NCI-H69 (cell line): ENCODE measurements around the gene ZC3H15.
"Not testable (repeated sequence)": the region's sequence is repeated elsewhere in the genome, so short reads cannot be mapped to it uniquely, and the experiment has no call there.

Source experiments
- DNase-seq: peaks from one replicate; lab custom pipeline; 2025; lab: John Stamatoyannopoulos, UW

Gene ZC3H15

DNA sequence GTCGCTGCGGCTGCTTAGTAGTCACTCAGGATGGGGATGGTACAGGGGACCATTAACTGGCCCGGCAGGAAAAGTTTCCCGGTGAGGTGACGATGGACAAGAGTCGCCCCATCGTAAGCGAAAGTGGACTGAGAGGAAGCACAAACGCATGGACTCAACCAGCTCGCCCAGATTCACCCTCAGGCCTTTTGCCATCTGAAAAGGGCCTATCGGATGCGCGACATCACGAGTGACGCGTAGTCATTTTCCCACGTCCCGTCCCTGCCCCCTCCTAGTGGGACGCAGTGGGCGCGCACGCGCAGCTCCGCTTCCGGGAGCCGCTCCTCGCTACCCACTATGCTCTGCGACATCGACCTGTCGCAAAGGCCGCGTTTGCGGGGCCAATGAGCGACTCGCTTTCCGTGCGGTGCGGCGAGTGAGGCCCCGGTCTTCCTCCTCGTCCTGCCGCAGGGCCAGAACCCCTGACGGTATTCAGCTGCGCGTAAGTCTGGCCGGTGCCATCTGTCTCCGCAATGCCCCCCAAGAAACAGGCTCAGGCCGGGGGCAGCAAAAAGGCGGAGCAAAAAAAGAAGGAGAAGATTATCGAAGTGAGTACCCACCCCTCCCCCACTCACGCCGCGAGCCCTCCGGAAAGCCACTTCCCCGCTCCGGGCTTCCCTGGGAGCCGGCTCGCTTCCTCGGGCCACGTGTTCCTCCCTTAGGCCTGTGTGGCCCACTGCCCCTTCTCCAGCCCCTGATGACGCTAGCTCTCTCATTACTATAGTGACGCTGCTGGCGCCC is at the start of gene ZC3H15:
Gene ZC3H15, plus strand, starts transcription at position 390 of the 780 bp plus-strand sequence. Its CDS starts 123 bp downstream, at position 513.
- DNase-seq, result peak; percentile 96

DNA sequence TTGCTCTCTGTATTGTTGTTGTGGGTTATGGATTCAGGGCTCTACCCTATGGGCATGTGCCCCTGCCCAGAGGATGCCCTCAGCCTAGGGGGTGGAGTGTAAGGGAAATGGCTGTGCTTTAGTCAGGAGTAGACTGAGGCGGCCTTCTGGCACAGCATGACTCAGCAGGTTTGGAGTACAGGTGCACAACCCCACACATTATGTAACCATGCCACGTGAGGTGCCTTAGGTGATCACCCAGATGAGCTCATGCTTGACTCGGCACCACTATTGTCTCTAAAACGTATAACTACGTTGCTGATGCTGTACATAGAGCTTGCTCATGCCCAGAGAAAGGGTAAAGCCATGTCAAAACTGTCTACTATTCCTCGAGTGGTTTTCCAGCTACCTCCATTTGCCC is 48.3 kb upstream of the ZC3H15 start:
- no peak for DNase-seq

DNA sequence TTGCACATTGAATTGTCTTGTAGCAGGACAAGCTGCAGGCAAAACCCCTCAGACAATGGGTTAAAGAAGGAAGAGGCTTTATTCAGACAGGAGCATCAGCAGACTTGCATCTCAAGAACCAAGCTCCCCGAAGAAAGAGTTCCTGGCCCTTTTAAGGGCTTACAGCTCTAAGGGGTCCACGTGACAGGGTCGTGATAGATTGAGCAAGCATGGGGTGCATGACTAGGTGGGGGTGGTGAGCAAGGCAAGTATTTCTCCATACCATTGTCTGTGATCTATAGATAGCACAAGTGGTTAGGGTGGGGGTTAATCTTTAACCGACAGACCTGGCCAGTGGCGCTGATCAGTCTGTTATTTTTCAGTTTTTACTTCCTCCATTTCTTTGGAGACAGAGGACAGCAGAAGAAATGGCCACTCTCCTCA is 46.4 kb upstream of the ZC3H15 start:
- not testable (repeated sequence) for DNase-seq

DNA sequence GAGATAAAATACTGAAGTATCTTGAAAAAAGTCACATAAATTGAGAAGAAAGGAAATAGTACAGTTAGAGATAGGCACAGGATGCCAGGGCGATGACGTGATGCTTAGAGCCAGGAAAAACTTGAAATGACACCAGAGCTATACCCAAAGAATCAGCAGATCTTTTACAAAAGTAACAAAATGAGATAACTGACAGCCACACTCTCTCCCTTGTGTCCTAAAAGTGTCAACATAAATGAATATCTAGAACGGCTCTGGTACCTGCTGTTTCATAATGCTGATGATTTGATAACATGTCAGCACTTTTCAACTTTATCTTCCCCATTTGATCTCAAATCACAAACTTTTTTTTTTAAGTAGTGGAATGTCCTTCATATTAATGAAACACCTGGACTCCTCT is 45.6 kb upstream of the ZC3H15 start:
- no peak for DNase-seq

DNA sequence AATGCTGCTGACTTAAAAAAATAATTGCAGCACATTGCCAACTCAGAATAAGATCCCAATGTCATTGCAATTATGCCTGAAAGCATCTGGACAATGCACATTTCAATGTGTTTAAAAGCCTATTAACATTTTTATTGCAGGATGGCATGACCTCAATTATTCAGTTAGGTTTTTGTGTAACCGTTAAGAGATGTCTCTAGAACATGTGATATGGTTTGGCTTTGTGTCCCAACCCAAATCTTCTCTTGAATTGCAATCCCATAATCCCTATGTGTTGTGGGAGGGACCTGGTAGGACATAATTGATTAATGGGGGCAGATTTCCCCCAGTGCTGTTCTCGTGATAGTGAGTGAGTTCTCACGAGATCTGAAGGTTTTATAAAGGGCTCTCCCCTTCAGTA is 43.2 kb upstream of the ZC3H15 start:
- peak; percentile 34 for DNase-seq

DNA sequence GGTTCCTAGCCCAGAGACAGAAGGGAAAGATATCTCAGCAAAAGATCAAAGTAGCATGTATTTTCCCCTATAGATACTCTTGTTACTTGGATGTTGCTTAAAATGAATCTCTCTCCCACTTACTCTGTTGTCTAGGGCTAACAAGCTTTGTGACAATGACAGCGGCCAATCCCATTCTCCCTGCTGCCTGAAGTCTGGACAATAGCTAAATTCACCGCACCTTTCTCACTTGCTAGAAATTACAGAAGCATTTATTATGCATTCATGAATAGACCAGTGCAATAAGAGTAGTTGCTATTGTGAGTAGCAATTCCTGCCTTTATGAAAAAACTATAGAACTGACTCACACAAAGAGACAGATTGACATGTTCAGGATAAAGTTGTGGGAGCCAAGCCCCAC is 42.2 kb upstream of the ZC3H15 start:
- no peak for DNase-seq

DNA sequence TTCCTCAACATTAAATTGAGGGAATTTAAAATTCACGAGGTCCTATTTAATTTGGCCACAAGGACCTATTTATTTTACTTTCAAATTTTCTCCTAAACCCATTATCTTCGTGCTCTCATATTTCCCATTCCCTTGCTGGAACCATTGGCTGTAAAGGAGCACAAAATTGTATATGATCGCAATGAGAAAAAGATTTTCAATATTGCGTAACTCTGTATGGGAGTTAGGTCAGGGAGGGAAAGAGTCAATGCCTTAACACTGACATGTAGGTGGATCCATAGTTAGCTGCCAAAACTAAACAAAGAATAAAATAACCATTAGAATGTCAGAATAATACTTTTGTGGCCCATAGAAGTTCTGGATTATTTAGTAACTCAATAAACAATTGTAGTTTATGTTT is 40.6 kb upstream of the ZC3H15 start:
- no peak for DNase-seq

DNA sequence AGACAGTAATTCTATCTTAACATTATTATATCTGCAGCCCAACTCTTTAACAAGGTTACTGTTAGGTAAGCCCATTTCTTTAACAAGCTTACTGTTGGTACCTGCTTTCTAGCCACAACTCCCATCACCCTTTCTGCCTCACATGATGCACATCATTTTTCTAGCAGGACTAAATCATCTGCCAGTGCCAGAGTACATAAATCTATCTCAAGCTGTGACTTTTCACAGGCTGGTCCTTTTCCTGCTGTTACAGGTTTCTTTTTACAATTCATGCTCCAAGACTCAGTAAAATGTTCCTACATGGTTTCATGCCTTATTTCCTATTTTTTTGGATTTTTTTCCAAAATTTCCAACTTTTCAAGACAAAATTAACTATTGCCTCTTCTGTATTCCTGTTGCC is 30.4 kb upstream of the ZC3H15 start:
- DNase-seq, result peak; percentile 42

DNA sequence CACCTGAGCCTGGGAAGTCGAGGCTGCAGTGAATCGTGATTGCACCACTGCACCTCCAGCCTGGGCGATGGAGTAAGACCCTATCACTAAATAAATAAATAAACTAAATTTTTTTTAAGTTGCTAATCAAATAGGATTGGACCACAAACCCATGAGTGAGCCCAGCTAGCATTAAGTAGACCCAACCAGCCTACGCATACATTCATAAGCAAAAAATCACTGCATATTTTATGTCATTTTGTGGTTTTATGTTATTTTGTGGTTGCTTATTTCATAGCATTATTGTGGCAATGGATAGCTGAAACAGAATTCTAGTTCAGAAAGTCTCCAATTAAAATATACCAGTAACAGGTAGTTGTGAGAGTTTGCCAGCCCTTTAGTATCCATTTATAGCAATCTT is 29.1 kb upstream of the ZC3H15 start:
- DNase-seq, result no peak

DNA sequence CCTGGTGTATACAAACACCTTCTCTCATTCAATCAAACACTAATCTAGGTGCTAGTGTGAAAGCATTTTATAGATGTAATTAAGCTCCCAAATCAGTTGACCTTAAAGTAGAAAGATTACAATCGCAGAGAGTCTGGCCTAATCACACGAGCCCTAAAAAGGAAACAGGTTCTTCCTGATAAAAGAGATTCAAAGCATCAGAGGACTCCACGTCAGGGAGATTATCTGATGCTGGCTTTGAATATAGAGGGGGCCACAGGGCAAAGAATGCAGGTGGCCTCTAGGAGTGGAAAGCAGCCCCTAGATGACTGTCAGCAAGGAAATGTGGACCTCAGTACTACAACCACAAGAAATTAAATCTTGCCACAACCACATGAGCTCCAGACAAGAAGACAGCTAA is 28.2 kb upstream of the ZC3H15 start:
- DNase-seq, result no peak

DNA sequence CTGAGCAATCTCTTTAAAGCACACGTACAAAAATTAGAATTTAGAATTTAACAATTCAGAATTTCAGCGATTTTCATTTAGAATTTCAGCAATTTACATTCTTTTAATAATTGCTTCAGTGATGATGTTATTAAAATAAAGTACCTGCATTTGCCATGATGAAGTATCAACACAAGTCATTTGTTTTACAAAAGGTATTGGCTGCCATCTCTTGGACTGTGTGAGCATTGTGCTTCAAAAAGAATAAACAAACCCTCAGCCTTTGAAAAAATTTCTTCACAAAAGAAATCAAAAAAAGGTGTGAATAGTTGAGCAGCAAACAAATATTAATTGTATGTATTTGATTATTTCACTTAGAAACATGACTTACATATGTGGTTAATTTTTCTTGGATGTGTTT is 27.1 kb upstream of the ZC3H15 start:
- DNase-seq, result peak; percentile 73

DNA sequence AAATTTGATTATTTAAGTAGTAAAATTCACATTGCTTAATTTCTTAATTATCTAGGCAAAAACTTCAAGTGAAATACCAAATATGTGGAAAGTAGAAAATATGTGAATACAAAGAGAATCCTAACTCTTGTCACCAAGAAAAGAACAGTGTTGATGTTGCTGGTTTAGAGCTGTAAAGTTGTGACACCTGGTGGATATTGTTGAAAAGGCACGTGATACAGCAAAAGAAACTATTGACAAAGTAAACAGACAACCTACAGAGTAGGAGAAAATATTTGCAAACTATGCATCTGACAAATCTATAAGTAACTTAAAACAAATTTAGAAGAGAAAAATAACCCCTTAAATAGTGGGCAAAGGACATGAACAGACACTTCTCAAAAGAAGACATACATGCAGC is 25.6 kb upstream of the ZC3H15 start:
- DNase-seq, result peak; percentile 45

DNA sequence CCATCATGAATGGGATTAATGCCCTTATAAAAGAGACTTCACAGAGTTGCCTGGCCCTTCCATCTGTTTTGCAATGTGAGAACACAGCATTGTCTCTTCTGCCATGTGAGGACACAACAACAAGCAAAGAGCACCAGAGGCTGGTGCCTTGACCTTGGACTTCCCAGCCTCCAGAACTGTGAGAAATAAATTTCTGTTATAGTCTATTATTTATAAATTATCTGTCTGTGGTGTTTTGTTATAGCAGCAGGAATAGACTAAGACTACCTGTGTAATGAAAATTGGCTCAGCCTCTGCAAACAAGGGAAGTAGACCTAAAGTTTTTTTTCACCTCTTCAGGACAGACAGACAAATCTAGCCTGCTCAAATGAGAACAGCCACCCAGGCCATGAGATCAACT is 19.3 kb upstream of the ZC3H15 start:
- no peak for DNase-seq

DNA sequence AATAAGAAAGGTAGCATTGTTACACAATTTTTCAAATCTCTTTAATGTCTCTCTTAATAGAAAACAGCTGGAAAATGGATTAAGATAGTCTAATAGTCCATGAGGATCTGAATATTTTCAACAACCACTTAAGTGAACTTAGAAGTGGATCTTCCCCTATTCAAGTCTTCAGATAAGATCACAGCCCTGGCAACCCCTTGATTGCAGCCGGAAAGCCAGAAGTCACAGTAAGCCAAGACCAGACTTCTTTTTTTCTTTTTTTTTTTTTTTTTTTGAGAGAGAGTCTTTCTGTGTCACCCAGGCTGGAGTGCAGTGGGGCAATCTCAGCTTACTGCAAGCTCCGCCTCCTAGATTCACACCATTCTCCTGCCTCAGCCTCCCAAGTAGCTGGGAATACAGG is 18.6 kb upstream of the ZC3H15 start:
- DNase-seq, result no peak

DNA sequence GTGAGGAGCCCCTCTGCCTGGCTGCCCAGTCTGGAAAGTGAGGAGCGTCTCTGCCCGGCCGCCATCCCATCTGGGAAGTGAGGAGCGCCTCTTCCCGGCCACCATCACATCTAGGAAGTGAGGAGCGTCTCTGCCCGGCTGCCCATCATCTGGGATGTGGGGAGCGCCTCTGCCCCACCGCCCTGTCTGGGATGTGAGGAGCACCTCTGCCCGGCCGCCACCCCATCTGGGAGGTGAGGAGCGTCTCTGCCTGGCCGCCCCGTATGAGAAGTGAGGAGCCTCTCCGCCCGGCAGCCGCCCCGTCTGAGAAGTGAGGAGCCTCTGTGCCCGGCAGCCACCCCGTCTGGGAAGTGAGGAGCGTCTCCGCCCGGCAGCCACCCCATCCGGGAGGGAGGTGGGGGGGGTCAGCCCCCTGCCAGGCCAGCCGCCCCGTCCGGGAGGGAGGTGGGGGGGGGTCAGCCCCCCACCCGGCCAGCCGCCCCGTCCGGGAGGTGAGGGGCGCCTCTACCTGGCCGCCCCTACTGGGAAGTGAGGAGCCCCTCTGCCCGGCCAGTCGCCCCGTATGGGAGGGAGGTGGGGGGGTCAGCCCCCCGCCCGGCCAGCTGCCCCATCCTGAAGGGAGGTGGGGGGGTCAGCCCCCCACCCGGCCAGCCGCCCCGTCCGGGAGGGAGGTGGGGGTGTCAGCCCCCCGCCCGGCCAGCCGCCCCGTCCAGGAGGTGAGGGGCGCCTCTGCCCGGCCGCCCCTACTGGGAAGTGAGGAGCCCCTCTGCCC is 13.2 kb upstream of the ZC3H15 start:
- not testable (repeated sequence) for DNase-seq

DNA sequence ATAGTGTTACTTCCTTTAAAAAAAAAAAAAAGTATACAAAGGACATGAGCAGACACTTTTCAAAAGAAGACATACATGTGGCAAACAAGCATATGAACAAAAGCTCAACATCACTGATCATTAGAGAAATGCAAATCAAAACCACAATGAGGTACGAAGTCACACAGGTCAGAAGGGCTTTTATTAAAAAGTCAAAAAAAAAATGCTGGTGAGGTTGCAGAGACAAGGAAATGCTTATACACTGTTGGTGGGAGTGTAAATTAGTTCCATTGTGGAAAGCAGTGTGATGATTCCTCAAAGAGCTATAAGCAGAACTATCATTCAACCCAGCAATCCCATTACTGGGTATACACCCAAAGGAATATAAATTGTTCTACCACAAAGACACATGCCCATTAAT is 11.8 kb upstream of the ZC3H15 start:
- DNase-seq, result not testable (repeated sequence)

DNA sequence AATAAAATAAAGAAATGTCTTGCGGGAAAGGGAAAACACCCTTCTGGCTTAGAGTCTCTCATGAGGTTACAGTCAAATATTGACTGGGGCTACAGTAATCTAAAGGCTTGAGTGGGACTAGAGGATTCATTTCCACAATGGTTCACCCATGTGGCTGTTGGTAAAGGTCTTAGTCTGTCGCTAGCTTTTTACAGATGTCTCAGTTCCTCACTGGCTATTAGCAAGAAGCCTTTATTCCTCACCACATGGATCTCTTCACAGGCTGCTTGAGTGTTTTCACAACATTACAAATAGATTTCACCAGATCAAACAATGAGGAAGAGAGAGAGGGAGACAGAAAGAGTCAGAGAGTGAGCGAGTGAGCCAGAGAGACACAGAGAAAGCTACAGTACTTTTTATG is 8.3 kb upstream of the ZC3H15 start:
- DNase-seq, result no peak

DNA sequence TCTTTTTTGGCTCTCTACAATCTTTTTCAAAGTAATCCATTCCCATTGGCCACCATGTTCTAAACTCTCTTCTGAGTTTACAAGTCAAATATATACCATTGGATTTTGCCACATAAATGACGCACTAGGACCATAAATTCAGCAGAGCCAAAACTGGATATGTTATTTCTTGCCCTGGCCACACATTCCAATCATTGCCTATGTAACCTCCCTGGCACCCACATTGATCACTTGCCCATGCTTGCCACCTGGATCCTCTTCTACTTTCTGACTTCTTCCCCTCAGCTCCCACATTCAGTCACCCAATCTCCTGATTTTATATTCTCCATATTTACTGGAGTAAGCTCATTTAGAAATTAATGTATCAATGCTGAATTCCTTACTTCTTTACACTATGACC is 5.1 kb upstream of the ZC3H15 start:
- no peak for DNase-seq

DNA sequence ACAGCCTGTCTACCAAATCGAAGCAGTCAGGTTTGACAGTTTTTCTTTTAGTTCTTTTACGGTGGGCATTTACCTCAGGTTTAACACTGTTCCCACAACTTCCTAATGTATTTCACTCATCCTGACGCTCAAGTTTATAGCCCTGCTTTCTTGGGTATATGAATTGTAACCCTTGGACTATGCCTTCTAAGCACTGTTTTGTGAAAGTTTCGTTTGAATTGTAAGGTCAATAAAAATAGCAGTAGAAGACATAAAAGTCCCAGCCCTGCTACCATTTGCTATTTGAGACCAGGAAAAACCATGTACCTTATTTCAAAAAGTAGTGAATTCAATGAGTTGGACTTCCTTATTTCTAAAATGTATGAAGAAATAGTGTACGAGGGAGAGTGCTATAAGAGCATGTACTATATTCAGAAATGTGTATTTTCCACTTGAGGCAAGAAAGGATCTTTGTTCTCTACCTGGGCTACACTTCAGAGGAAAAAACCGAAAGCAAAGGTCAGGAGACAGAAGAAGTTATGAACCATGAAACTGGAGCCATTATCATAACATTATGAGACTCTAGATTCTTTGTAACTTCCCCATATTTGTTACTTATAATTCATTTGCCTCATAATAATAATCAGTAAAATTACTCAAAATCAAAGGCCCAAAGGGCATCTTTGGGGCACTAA is 1.9 kb upstream of the ZC3H15 start:
- DNase-seq, result no peak

DNA sequence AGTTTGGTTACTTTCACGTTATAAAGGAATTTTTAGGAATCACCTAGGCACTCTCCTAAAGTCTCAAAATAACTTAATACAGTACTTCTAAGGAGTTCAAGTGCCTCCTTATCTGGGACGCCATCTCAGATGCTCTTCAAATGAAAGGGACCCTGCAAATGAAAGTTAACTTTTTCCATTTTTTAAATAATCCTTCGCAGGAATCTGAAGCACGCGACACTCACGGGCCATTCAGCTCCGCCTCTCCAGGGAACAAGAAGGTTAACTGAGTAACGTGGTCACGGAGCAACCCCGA is 537 bp upstream of the ZC3H15 start:
- DNase-seq, result no peak

DNA sequence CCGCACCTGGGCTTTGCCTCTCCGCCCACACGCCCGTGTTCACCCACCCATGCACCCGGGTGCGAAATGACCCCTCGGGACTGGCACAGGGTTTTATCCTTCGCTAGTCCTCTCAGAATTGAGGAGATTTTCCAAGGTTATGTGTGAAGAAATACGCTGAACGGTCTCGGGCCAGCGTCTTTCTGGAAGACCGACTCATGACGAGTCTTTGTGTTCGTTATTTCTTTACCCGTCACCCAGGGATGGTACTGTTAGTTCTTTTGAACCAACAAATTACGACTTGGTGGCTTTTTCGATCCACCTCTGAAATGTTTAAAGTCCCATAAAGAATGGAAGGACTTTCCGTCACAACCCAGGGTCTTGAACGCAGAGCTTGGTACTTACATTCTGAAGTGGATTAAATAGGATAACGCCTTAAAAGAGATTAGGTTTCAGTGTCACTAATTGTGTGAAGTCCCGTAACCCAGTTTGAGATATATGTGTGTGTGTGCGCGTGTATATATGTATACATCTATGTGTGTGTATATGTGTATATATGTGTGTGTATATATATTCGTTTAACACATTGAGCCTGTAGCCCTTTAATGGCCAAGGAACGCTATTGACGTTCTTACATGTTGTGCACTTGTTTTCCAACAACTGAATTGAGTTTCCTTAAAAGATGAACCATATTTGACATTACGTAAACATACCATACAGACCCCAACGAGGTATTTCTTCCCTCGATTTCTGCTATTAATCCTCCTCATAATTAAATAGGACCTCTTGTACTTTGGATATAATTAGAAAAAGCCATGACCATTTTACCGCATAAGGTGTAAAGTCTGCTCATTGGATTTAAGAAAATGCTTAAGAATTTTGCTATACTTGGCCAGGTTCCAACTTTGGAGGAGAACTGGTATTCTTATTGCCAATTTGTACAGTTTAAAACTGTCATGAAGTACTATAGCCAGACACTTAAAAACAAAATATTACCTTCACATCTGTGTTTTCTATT is 889 bp downstream of the ZC3H15 start:
- DNase-seq, result peak; percentile 43

DNA sequence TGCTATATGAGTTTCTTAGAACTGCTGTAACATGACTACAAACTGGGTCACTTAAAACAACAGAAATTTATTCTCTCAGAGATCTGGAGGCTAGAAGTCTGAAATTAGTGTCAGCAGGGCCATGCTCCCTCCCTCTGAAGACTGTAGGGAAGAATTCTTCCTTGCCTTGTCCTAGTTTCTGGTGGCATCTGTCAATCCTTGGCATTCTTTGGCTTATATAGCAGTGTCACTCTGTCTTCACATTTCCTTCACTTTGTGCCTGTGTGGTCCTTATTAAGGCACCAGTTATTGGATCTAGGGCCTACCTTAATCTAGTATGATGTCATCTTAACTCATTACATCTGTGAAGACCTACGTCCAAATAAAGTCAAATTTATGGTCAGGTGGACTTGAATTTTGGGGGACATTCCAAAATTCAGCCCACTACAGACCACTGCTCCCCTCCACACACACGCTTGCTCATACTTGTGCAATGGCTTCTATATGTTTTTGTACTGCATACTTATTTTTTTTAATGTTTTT is 7.6 kb downstream of the ZC3H15 start:
- DNase-seq, result no peak
